ENCODE measurements around the gene MSL1. TPM values are rescaled to one million over a fixed set of nuclear protein-coding genes. Genes with fewer than 3 reads are reported as not detected.
A peak's percentile ranks its signal among the peaks of the same experiment; 100 is the strongest.

The MSL1 gene
- total and polyA plus RNA-seq, 12 donors: 47.8 to 143 (median 72.1) TPM

DNA sequence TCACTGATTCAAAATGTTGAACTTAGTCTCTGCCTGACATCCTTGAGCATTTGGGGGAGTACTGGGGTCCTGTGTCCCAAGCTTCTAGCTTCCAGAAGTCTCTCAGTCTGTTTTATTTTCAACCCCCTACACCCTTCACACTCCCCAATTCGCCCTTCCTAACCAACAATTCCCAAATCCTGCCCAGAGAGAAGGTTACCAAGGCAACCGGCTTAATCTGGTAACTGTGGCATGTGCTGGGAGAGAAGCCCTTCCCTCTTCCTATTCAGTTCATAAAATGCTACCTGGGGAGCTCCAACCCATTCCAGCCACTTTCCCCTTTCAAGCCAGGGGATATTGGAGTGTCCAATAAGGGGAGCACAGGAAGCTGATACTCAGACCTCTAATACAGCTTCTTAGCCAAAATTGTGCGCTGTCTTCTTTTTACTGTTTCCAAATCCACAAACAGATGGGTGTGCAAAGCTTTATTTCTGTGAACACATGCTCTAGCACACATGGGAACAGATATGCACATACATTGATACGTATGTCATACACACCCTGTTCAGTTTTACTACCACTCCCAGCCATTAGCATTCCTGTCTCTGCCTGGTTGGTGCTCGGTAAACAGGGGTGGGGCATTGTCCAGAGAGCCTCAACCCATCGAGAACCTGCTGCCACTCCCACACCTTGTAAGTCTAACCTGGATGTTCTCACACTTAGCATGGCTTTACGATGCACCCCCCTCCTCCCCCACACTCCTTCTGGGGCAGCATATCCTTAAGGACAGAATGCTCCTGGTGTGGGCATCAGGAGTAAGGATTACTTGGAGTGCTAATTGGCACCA lies 54.4 kb downstream of the MSL1 start:
- Histone ChIP-seq H3K4me1 (replicated peaks in 1 of 2) (peaks cover 12 to 20% of the 10 kb centered on the region in 2 donors), H3K36me3 (replicated peaks in 1 of 2) (peaks cover 0 to 31% of the 10 kb centered on the region in 2 donors), H3K9me3 (replicated peaks in 1 of 3) (no peaks in the 10 kb centered on the region), H3K27me3 (no peaks in the 10 kb centered on the region), H3K27ac (no peak overlapping the region), H3K4me3 (no peak overlapping the region)
- TF ChIP-seq, protein P1, sequence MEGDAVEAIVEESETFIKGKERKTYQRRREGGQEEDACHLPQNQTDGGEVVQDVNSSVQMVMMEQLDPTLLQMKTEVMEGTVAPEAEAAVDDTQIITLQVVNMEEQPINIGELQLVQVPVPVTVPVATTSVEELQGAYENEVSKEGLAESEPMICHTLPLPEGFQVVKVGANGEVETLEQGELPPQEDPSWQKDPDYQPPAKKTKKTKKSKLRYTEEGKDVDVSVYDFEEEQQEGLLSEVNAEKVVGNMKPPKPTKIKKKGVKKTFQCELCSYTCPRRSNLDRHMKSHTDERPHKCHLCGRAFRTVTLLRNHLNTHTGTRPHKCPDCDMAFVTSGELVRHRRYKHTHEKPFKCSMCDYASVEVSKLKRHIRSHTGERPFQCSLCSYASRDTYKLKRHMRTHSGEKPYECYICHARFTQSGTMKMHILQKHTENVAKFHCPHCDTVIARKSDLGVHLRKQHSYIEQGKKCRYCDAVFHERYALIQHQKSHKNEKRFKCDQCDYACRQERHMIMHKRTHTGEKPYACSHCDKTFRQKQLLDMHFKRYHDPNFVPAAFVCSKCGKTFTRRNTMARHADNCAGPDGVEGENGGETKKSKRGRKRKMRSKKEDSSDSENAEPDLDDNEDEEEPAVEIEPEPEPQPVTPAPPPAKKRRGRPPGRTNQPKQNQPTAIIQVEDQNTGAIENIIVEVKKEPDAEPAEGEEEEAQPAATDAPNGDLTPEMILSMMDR (IDR thresholded peaks at IDR 0.05): no peak
- no peak for TF ChIP-seq POLR2A (IDR thresholded peaks at IDR 0.05)
- intact Hi-C loops (cut with DNase I): loop anchor here in 1 of 2 donors (10.0 kb wide), 1 partner anchor 121 kb away; the partner anchor contains the start of gene MED24
- 86 to 96% (median 91%) methylated on average over 7 of the region's 7 CpGs for WGBS, 4 donors
- no peak for DNase-seq

DNA sequence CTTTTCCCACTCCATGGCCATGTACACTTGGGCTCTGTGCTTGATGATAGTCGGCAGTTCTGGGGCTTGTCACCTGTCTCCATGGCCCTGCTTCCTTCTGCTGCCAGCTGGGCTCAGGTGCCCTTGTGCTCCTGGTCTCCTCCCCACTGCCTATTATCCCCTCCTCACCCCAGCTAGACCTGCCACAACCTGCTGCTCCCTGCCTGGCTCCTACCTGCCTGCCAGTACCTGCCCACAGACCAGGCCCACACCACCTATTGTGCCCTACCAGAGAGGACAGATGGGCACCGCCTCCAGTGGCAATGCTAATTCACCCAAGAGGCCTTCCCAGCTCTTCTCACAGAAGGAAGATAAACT lies 55.0 kb downstream of the MSL1 start:
- Histone ChIP-seq H3K4me1 (replicated peaks in 1 of 2) (peaks cover 12 to 24% of the 10 kb centered on the region in 2 donors), H3K27ac (no peak overlapping the region), H3K4me3 (no peak overlapping the region), H3K36me3 (replicated peaks in 1 of 2) (peaks cover 0 to 25% of the 10 kb centered on the region in 2 donors), H3K27me3 (no peaks in the 10 kb centered on the region), H3K9me3 (replicated peaks in 1 of 3) (no peaks in the 10 kb centered on the region)
- no peak for TF ChIP-seq POLR2A (IDR thresholded peaks at IDR 0.05)
- TF ChIP-seq, protein P1 (IDR thresholded peaks at IDR 0.05): no peak
- intact Hi-C loops (cut with DNase I): loop anchor here in 1 of 2 donors (10.0 kb wide), 1 partner anchor 122 kb away; the partner anchor contains the start of gene MED24
- WGBS, 4 donors: 73 to 83% (median 80%) methylated on average over 2 of the region's 2 CpGs
- no peak for DNase-seq

GRCh38 chr17:40177275-40177874 lies 55.6 kb downstream of the MSL1 start, which contains the start of gene RAPGEFL1:
Gene RAPGEFL1, plus strand, starts transcription at chr17:40177470. Its CDS starts 392 bp downstream, at chr17:40177862.
- Histone ChIP-seq H3K27me3 (no peaks in the 10 kb centered on the region), H3K4me1 (replicated peaks in 1 of 2) (peaks cover 12 to 24% of the 10 kb centered on the region in 2 donors), H3K27ac (no peak within 1 kb of the TSS), H3K9me3 (replicated peaks in 1 of 3) (no peaks in the 10 kb centered on the region), H3K4me3 (peak within 1 kb of the TSS in 2 of 4 donors; percentile 10 to 75), H3K36me3 (replicated peaks in 1 of 2) (peaks cover 0 to 18% of the 10 kb centered on the region in 2 donors)
- intact Hi-C loops (cut with DNase I): loop anchor here in 1 of 2 donors (10.0 kb wide), 1 partner anchor 123 kb away; the partner anchor contains the start of gene MED24
- 0% methylated on average over 4 to 47 of the region's 57 CpGs for WGBS, 4 donors
- TF ChIP-seq, protein P1 (IDR thresholded peaks at IDR 0.05): no peak
- peak in 1 of 2 donors; percentile 20 for TF ChIP-seq POLR2A (IDR thresholded peaks at IDR 0.05)
- peak; percentile 73 to 83 (median 78) for DNase-seq

GRCh38 chr17:40178021-40178601 lies 56.3 kb downstream of the MSL1 start:
- Histone ChIP-seq H3K27me3 (no peaks in the 10 kb centered on the region), H3K27ac (no peak overlapping the region), H3K4me1 (replicated peaks in 1 of 2) (peaks cover 12 to 24% of the 10 kb centered on the region in 2 donors), H3K4me3 (peak overlapping the region in 1 of 4 donors; percentile 75), H3K9me3 (replicated peaks in 1 of 3) (no peaks in the 10 kb centered on the region), H3K36me3 (replicated peaks in 1 of 2) (peaks cover 0 to 17% of the 10 kb centered on the region in 2 donors)
- DNase-seq: no peak
- 62 to 83% (median 64%) methylated on average over 22 to 46 of the region's 46 CpGs for WGBS, 4 donors
- intact Hi-C loops (cut with DNase I): loop anchor here in 1 of 2 donors (10.0 kb wide), 1 partner anchor 123 kb away; the partner anchor contains the start of gene MED24
- TF ChIP-seq, protein P1 (IDR thresholded peaks at IDR 0.05): no peak
- TF ChIP-seq POLR2A (IDR thresholded peaks at IDR 0.05): no peak
